A673 (cell line): ENCODE measurements around the gene SNX18.

Source experiments
- EZH2 ChIP-seq: fragments of 200-600 bp; sonication (generic); IDR thresholded peaks from 2 replicates; pipeline ENCODE4 v1.6.1; 2017; ENCODE audit warnings: borderline replicate concordance, low read depth, mild to moderate bottlenecking, mixed read lengths, antibody characterized with exemption, low read length; ENCODE audit not compliant: poor library complexity, severe bottlenecking
- TF ChIP-seq, protein P1 (sequence below): fragments of 300-800, 200-600 bp; sonication (generic); conservative IDR thresholded peaks from 2 replicates; pipeline ENCODE4 v1.5.1; 2017; ENCODE audit warnings: low read depth, mild to moderate bottlenecking, antibody characterized with exemption, low read length, moderate library complexity, mixed read lengths

- TF ChIP-seq, protein P1, sequence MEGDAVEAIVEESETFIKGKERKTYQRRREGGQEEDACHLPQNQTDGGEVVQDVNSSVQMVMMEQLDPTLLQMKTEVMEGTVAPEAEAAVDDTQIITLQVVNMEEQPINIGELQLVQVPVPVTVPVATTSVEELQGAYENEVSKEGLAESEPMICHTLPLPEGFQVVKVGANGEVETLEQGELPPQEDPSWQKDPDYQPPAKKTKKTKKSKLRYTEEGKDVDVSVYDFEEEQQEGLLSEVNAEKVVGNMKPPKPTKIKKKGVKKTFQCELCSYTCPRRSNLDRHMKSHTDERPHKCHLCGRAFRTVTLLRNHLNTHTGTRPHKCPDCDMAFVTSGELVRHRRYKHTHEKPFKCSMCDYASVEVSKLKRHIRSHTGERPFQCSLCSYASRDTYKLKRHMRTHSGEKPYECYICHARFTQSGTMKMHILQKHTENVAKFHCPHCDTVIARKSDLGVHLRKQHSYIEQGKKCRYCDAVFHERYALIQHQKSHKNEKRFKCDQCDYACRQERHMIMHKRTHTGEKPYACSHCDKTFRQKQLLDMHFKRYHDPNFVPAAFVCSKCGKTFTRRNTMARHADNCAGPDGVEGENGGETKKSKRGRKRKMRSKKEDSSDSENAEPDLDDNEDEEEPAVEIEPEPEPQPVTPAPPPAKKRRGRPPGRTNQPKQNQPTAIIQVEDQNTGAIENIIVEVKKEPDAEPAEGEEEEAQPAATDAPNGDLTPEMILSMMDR, result no peak
- TF ChIP-seq EZH2, result no peak
These were observed 76.2 kb downstream of the SNX18 start for GRCh38 chr5:54593779-54594178.
